Measurements from ENCODE around the gene OPCML. TPM values are rescaled to one million over a fixed set of nuclear protein-coding genes. Genes with fewer than 3 reads are reported as not detected.

OPCML gene
- total RNA-seq, 1 experiment from 2014 or later = not detected

GRCh38 chr11:132904091-132904490 is 628.2 kb downstream of the OPCML start:
- BruUV-seq (replicated peaks) = no TSS peak
- intact Hi-C loops (cut with micrococcal nuclease; ENCODE audit: unreplicated experiment) (no loop called here), in situ Hi-C loops (cut with HindIII; ENCODE audit: low pct_unique_long_range_greater_than_20kb, low sequenced_read_pairs) (no loop called here)
- H3K4me3 ChIP-seq (ENCODE audit: low read depth in 2 of 2, low read length in 2 of 2) = no peak overlapping the region
- H3K4me1 ChIP-seq (ENCODE audit: control insufficient read depth, insufficient read depth, low read length) = no peaks in the 10 kb centered on the region
- no peaks in the 10 kb centered on the region for H3K27me3 ChIP-seq (ENCODE audit: control insufficient read depth, insufficient read depth, low read length)
- H3K9me3 ChIP-seq (ENCODE audit: control insufficient read depth, insufficient read depth, low read depth, low read length) = no peaks in the 10 kb centered on the region
- ChIA-PET POLR2A (no interaction called here), CTCF (no interaction called here)
- TF ChIP-seq CTCF (IDR thresholded peaks at IDR 0.05) (no peak), SIN3A (IDR thresholded peaks at IDR 0.05; ENCODE audit: borderline replicate concordance, insufficient read depth, low read depth, low read length) (no peak), POLR2AphosphoS5 (IDR thresholded peaks at IDR 0.05; ENCODE audit: low read depth, low read length) (no peak), REST (IDR thresholded peaks at IDR 0.05; ENCODE audit: insufficient read depth in 1 of 2, low read depth in 2 of 2, low read length in 1 of 2) (no peak), TCF7L2 (IDR thresholded peaks at IDR 0.05; ENCODE audit: low read depth, low read length) (no peak)
- DNase-seq (ENCODE audit: low read depth, low spot score) (no peak), ATAC-seq (no peak)
- no peak overlapping the region for H3K27ac ChIP-seq (ENCODE audit: low read length)
- no peaks in the 10 kb centered on the region for H3K36me3 ChIP-seq (ENCODE audit: control insufficient read depth, insufficient read depth, low read length)

- H3K4me1 ChIP-seq (ENCODE audit: control insufficient read depth, insufficient read depth, low read length) = no peaks in the 10 kb centered on the region
- no peaks in the 10 kb centered on the region for H3K27me3 ChIP-seq (ENCODE audit: control insufficient read depth, insufficient read depth, low read length)
- no TSS peak for BruUV-seq (replicated peaks)
- DNase-seq (ENCODE audit: low read depth, low spot score) = no peak
- in situ Hi-C loops (cut with HindIII; ENCODE audit: low pct_unique_long_range_greater_than_20kb, low sequenced_read_pairs) (no loop called here), intact Hi-C loops (cut with micrococcal nuclease; ENCODE audit: unreplicated experiment) (no loop called here)
- TF ChIP-seq POLR2AphosphoS5 (IDR thresholded peaks at IDR 0.05; ENCODE audit: low read depth, low read length) = no peak
- TF ChIP-seq CTCF (IDR thresholded peaks at IDR 0.05) = no peak
- no peak for TF ChIP-seq TCF7L2 (IDR thresholded peaks at IDR 0.05; ENCODE audit: low read depth, low read length)
- no peak for TF ChIP-seq REST (IDR thresholded peaks at IDR 0.05; ENCODE audit: insufficient read depth in 1 of 2, low read depth in 2 of 2, low read length in 1 of 2)
- ATAC-seq = no peak
- no peak overlapping the region for H3K27ac ChIP-seq (ENCODE audit: low read length)
- no peaks in the 10 kb centered on the region for H3K36me3 ChIP-seq (ENCODE audit: control insufficient read depth, insufficient read depth, low read length)
- CTCF ChIA-PET = interaction anchor here (0.6 kb wide), 1 partner anchor 731 kb away, joined by 3 read pairs; no protein-coding TSS in a partner anchor
- no peaks in the 10 kb centered on the region for H3K9me3 ChIP-seq (ENCODE audit: control insufficient read depth, insufficient read depth, low read depth, low read length)
- POLR2A ChIA-PET = no interaction called here
- no peak overlapping the region for H3K4me3 ChIP-seq (ENCODE audit: low read depth in 2 of 2, low read length in 2 of 2)
Observed at GRCh38 chr11:132901638-132902471, 630.4 kb downstream of the OPCML start.
